Chondrocyte (in vitro differentiated cells): Measurements from ENCODE around the gene NEK4. TPM values are rescaled to one million over a fixed set of nuclear protein-coding genes. Genes with fewer than 3 reads are reported as not detected.
A peak's percentile ranks its signal among the peaks of the same experiment; 100 is the strongest.

Experiments used
- DNase-seq: peaks from one replicate; pipeline ENCODE4 v3.0.0; 2021; ENCODE audit warnings: mixed read lengths, low spot score
- H3K27ac Mint-ChIP-seq: one replicate; pipeline ENCODE4 v1.8.0; 2021; ENCODE audit warnings: mild to moderate bottlenecking, moderate library complexity, mixed read lengths; ENCODE audit not compliant: unreplicated experiment
- H3K27me3 Mint-ChIP-seq: 2 replicates; pipeline ENCODE4 v1.8.0; 2021; ENCODE audit warnings: low read depth, mixed read lengths
- H3K36me3 Mint-ChIP-seq: 2 replicates; pipeline ENCODE4 v1.8.0; 2021; ENCODE audit warnings: low read depth, mixed read lengths
- H3K4me1 Mint-ChIP-seq: 2 replicates; pipeline ENCODE4 v1.8.0; 2021; ENCODE audit warnings: low read depth, mild to moderate bottlenecking, mixed read lengths
- H3K4me3 Mint-ChIP-seq: one replicate; pipeline ENCODE4 v1.8.0; 2021; ENCODE audit warnings: mild to moderate bottlenecking, moderate library complexity, mixed read lengths; ENCODE audit not compliant: unreplicated experiment
- H3K9me3 Mint-ChIP-seq: 2 replicates; pipeline ENCODE4 v1.8.0; 2021; ENCODE audit warnings: low read depth, mixed read lengths
- CTCF ChIP-seq: fragments of 200-600 bp; sonication (generic); IDR thresholded peaks from 2 replicates; pipeline ENCODE4 v1.5.0; 2021; ENCODE audit warnings: antibody characterized with exemption, mild to moderate bottlenecking, moderate library complexity
- total RNA-seq: library from RNA; stranded (reverse); gene quantifications from 3 replicates; pipeline ENCODE4 v1.2.1, GENCODE V29; 2021

The NEK4 gene
- total RNA-seq, 1 donor from 2014 or later = 11.6 TPM

- DNase-seq = no peak
- H3K27me3 Mint-ChIP-seq = no peaks in the 10 kb centered on the region
- no peaks in the 10 kb centered on the region for H3K9me3 Mint-ChIP-seq
- H3K4me1 Mint-ChIP-seq = peaks cover 15% of the 10 kb centered on the region
- H3K4me3 Mint-ChIP-seq = no peak overlapping the region
- H3K36me3 Mint-ChIP-seq = no peaks in the 10 kb centered on the region
- no peak overlapping the region for H3K27ac Mint-ChIP-seq
- TF ChIP-seq CTCF = peak; percentile 1
These were observed 22.4 kb upstream of the NEK4 start for GRCh38 chr3:52792961-52793695.

- no peaks in the 10 kb centered on the region for H3K36me3 Mint-ChIP-seq
- no peak overlapping the region for H3K27ac Mint-ChIP-seq
- H3K4me1 Mint-ChIP-seq = peaks cover 11% of the 10 kb centered on the region
- peak; percentile 20 for TF ChIP-seq CTCF
- H3K4me3 Mint-ChIP-seq = no peak overlapping the region
- H3K9me3 Mint-ChIP-seq = no peaks in the 10 kb centered on the region
- DNase-seq = no peak
- H3K27me3 Mint-ChIP-seq = no peaks in the 10 kb centered on the region
These were observed 21.7 kb upstream of the NEK4 start for GRCh38 chr3:52792413-52792812.

- no peak for DNase-seq
- Mint-ChIP-seq H3K27ac (no peak overlapping the region), H3K27me3 (no peaks in the 10 kb centered on the region), H3K9me3 (no peaks in the 10 kb centered on the region), H3K4me1 (peaks cover 11% of the 10 kb centered on the region), H3K4me3 (no peak overlapping the region), H3K36me3 (no peaks in the 10 kb centered on the region)
- no peak for TF ChIP-seq CTCF
These were observed 21.2 kb upstream of the NEK4 start for GRCh38 chr3:52791928-52792327.

- no peak overlapping the region for H3K27ac Mint-ChIP-seq
- no peak overlapping the region for H3K4me3 Mint-ChIP-seq
- H3K4me1 Mint-ChIP-seq = peaks cover 11% of the 10 kb centered on the region
- no peak for DNase-seq
- no peak for TF ChIP-seq CTCF
- no peaks in the 10 kb centered on the region for H3K36me3 Mint-ChIP-seq
- no peaks in the 10 kb centered on the region for H3K9me3 Mint-ChIP-seq
- no peaks in the 10 kb centered on the region for H3K27me3 Mint-ChIP-seq
These were observed 20.6 kb upstream of the NEK4 start for GRCh38 chr3:52791366-52791765.

GRCh38 chr3:52790741-52791140, 20.0 kb upstream of the NEK4 start:
- Mint-ChIP-seq H3K27ac (no peak overlapping the region), H3K36me3 (no peaks in the 10 kb centered on the region), H3K27me3 (no peaks in the 10 kb centered on the region), H3K4me3 (no peak overlapping the region), H3K9me3 (no peaks in the 10 kb centered on the region), H3K4me1 (peaks cover 11% of the 10 kb centered on the region)
- peak; percentile 75 for DNase-seq
- no peak for TF ChIP-seq CTCF
